ENCODE results near the gene NFIA. TPM values are rescaled to one million over a fixed set of nuclear protein-coding genes. Genes with fewer than 3 reads are reported as not detected.

NFIA gene
- total RNA-seq, 4 donors from 2014 or later = 134 to 183 (median 148) TPM

GRCh38 chr1:61310538-61310937 lies 228.2 kb downstream of the NFIA start:
- H3K27me3 ChIP-seq = no peaks in the 10 kb centered on the region
- peaks cover 0 to 3% (median 0%) of the 10 kb centered on the region in 4 donors for H3K36me3 ChIP-seq
- no peak overlapping the region for H3K4me3 ChIP-seq
- TF ChIP-seq POLR2AphosphoS5 (IDR thresholded peaks at IDR 0.05) (no peak), POLR2A (IDR thresholded peaks at IDR 0.05; ENCODE audit: low read depth) (no peak), EP300 (IDR thresholded peaks at IDR 0.05) (no peak), CTCF (IDR thresholded peaks at IDR 0.05) (no peak)
- 80% methylated on average over 4 of the region's 4 CpGs for WGBS
- peaks cover 0 to 13% (median 6%) of the 10 kb centered on the region in 4 donors for H3K4me1 ChIP-seq
- no peak for DNase-seq (ENCODE audit: extremely low spot score)
- no peaks in the 10 kb centered on the region for H3K9me3 ChIP-seq
- H3K27ac ChIP-seq (replicated peaks in 1 of 4) = no peak overlapping the region
- intact Hi-C loops (cut with DNase I) = no loop called here

DNA sequence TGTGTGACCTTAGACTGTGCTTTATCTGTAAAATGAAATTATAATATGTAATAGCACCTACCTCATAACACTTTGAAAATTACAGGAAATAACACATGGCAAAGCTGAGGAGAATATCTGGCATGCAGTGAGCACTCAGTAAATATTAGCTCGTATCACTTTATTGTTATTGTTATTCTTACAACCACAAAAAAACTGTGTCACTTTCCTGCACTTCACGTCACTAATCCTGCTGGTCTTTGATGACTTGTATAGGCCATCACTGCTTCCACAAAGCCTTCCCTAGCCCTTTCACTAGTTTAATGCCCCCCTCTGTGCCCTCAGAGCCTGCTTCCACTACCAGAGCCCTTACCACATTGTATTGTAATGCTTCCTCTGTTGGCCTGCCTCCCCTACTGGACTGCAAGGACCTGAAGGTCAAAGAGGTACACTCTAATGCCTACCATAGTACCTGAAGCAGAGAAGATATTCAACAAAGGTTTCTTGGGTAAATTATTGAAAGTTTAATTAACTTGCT lies 231.6 kb downstream of the NFIA start:
- intact Hi-C loops (cut with DNase I) = no loop called here
- Histone ChIP-seq H3K4me3 (no peak overlapping the region), H3K27me3 (no peaks in the 10 kb centered on the region), H3K36me3 (peaks cover 0 to 3% (median 0%) of the 10 kb centered on the region in 4 donors), H3K9me3 (no peaks in the 10 kb centered on the region), H3K27ac (replicated peaks in 1 of 4) (peak overlapping the region in 3 of 4 donors; percentile 14 to 41 (median 16)), H3K4me1 (peaks cover 9 to 37% (median 31%) of the 10 kb centered on the region in 4 donors)
- 63% methylated on average over 2 of the region's 2 CpGs for WGBS
- TF ChIP-seq EP300 (IDR thresholded peaks at IDR 0.05) = no peak
- no peak for TF ChIP-seq POLR2AphosphoS5 (IDR thresholded peaks at IDR 0.05)
- no peak for TF ChIP-seq POLR2A (IDR thresholded peaks at IDR 0.05; ENCODE audit: low read depth)
- no peak for TF ChIP-seq CTCF (IDR thresholded peaks at IDR 0.05)
- DNase-seq (ENCODE audit: extremely low spot score) = no peak

DNA sequence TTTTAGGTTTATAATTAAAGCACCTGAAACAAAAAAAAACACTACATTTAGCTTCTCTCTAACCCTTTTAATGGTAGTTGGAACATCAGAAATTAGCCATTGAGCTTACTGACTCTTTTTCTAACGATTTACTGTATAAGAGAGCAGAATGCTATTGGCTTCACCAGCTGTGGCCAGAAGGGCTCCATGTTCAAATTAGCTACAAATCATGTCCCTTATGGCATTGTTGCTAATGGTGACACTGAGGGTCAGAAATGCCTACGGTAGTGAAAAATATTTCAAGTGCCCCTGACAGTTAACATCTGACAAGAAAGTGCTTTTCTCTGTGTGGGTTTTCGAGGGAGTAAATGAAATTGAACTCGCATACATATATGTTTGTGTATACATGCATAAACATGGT lies 232.7 kb downstream of the NFIA start:
- no peaks in the 10 kb centered on the region for H3K9me3 ChIP-seq
- intact Hi-C loops (cut with DNase I) = no loop called here
- H3K36me3 ChIP-seq = peaks cover 0 to 3% (median 0%) of the 10 kb centered on the region in 4 donors
- H3K27ac ChIP-seq (replicated peaks in 1 of 4) = peak overlapping the region in 2 of 4 donors; percentile 81 to 84
- 86% methylated on average over 4 of the region's 4 CpGs for WGBS
- TF ChIP-seq CTCF (IDR thresholded peaks at IDR 0.05) = no peak
- TF ChIP-seq POLR2AphosphoS5 (IDR thresholded peaks at IDR 0.05) = no peak
- no peak for TF ChIP-seq EP300 (IDR thresholded peaks at IDR 0.05)
- H3K4me1 ChIP-seq = peaks cover 17 to 47% (median 41%) of the 10 kb centered on the region in 4 donors
- H3K27me3 ChIP-seq = no peaks in the 10 kb centered on the region
- no peak for DNase-seq (ENCODE audit: extremely low spot score)
- H3K4me3 ChIP-seq = no peak overlapping the region

GRCh38 chr1:61316493-61316892 lies 234.1 kb downstream of the NFIA start:
- Histone ChIP-seq H3K9me3 (no peaks in the 10 kb centered on the region), H3K4me1 (peaks cover 25 to 58% (median 48%) of the 10 kb centered on the region in 4 donors), H3K36me3 (peaks cover 0 to 3% (median 0%) of the 10 kb centered on the region in 4 donors), H3K4me3 (no peak overlapping the region), H3K27me3 (no peaks in the 10 kb centered on the region), H3K27ac (replicated peaks in 1 of 4) (peak overlapping the region; percentile 73 to 84 (median 82))
- WGBS = 90% methylated on average over 7 of the region's 7 CpGs
- TF ChIP-seq CTCF (IDR thresholded peaks at IDR 0.05) = no peak
- no peak for TF ChIP-seq POLR2AphosphoS5 (IDR thresholded peaks at IDR 0.05)
- TF ChIP-seq EP300 (IDR thresholded peaks at IDR 0.05) = no peak
- TF ChIP-seq POLR2A (IDR thresholded peaks at IDR 0.05; ENCODE audit: low read depth) = no peak
- DNase-seq (ENCODE audit: extremely low spot score) = no peak
- intact Hi-C loops (cut with DNase I) = no loop called here

Data from esophagus muscularis mucosa (tissue), 4 donors.